ENCODE data around the gene APOM. TPM values are rescaled to one million over a fixed set of nuclear protein-coding genes. Genes with fewer than 3 reads are reported as not detected.

APOM gene
- total RNA-seq, 1 donor from 2014 or later = 0.85 TPM

GRCh38 chr6:31632279-31632946, 23.3 kb upstream of the APOM start:
- DNase-seq (ENCODE audit: low spot score) = no peak
- no peaks in the 10 kb centered on the region for H3K27me3 Mint-ChIP-seq (ENCODE audit: low read depth)
- no peaks in the 10 kb centered on the region for H3K9me3 Mint-ChIP-seq (ENCODE audit: low read depth)
- no peaks in the 10 kb centered on the region for H3K4me1 Mint-ChIP-seq (ENCODE audit: low read depth)
- peak overlapping the region; percentile 36 for H3K27ac Mint-ChIP-seq (ENCODE audit: unreplicated experiment)
- H3K4me3 Mint-ChIP-seq (ENCODE audit: unreplicated experiment) = no peak overlapping the region
- TF ChIP-seq CTCF (IDR thresholded peaks at IDR 0.05) = no peak
- H3K36me3 Mint-ChIP-seq (ENCODE audit: low read depth) = peaks cover 53% of the 10 kb centered on the region

- Mint-ChIP-seq H3K4me1 (ENCODE audit: low read depth) (no peaks in the 10 kb centered on the region), H3K36me3 (ENCODE audit: low read depth) (peaks cover 47% of the 10 kb centered on the region), H3K27ac (ENCODE audit: unreplicated experiment) (no peak overlapping the region), H3K4me3 (ENCODE audit: unreplicated experiment) (no peak overlapping the region), H3K27me3 (ENCODE audit: low read depth) (no peaks in the 10 kb centered on the region), H3K9me3 (ENCODE audit: low read depth) (no peaks in the 10 kb centered on the region)
- no peak for TF ChIP-seq CTCF (IDR thresholded peaks at IDR 0.05)
- DNase-seq (ENCODE audit: low spot score) = no peak
Measured at GRCh38 chr6:31633447-31633846, 22.2 kb upstream of the APOM start.

- no peak overlapping the region for H3K4me3 Mint-ChIP-seq (ENCODE audit: unreplicated experiment)
- H3K9me3 Mint-ChIP-seq (ENCODE audit: low read depth) = no peaks in the 10 kb centered on the region
- H3K27me3 Mint-ChIP-seq (ENCODE audit: low read depth) = no peaks in the 10 kb centered on the region
- H3K4me1 Mint-ChIP-seq (ENCODE audit: low read depth) = no peaks in the 10 kb centered on the region
- peak overlapping the region; percentile 73 for H3K27ac Mint-ChIP-seq (ENCODE audit: unreplicated experiment)
- no peak for DNase-seq (ENCODE audit: low spot score)
- H3K36me3 Mint-ChIP-seq (ENCODE audit: low read depth) = peaks cover 46% of the 10 kb centered on the region
- TF ChIP-seq CTCF (IDR thresholded peaks at IDR 0.05) = no peak
Measured at GRCh38 chr6:31634131-31634530, 21.6 kb upstream of the APOM start.

GRCh38 chr6:31634969-31635575, 20.6 kb upstream of the APOM start:
- Mint-ChIP-seq H3K27me3 (ENCODE audit: low read depth) (no peaks in the 10 kb centered on the region), H3K9me3 (ENCODE audit: low read depth) (no peaks in the 10 kb centered on the region), H3K27ac (ENCODE audit: unreplicated experiment) (no peak overlapping the region), H3K4me3 (ENCODE audit: unreplicated experiment) (no peak overlapping the region), H3K36me3 (ENCODE audit: low read depth) (peaks cover 42% of the 10 kb centered on the region), H3K4me1 (ENCODE audit: low read depth) (no peaks in the 10 kb centered on the region)
- DNase-seq (ENCODE audit: low spot score) = no peak
- TF ChIP-seq CTCF (IDR thresholded peaks at IDR 0.05) = no peak

- Mint-ChIP-seq H3K27me3 (ENCODE audit: low read depth) (no peaks in the 10 kb centered on the region), H3K4me1 (ENCODE audit: low read depth) (no peaks in the 10 kb centered on the region), H3K36me3 (ENCODE audit: low read depth) (peaks cover 37% of the 10 kb centered on the region), H3K27ac (ENCODE audit: unreplicated experiment) (peak overlapping the region; percentile 41), H3K9me3 (ENCODE audit: low read depth) (no peaks in the 10 kb centered on the region), H3K4me3 (ENCODE audit: unreplicated experiment) (no peak overlapping the region)
- no peak for DNase-seq (ENCODE audit: low spot score)
- no peak for TF ChIP-seq CTCF (IDR thresholded peaks at IDR 0.05)
Measured at GRCh38 chr6:31636698-31637596, 18.7 kb upstream of the APOM start.

All from chondrocyte (in vitro differentiated cells).